Glutamatergic neuron (in vitro differentiated cells): Measurements from ENCODE around the gene DGKD. TPM values are rescaled to one million over a fixed set of nuclear protein-coding genes. Genes with fewer than 3 reads are reported as not detected.

Experiments
- DNase-seq: peaks from one replicate; pipeline ENCODE4 v3.0.0; 2022
- H3K27ac Mint-ChIP-seq: one replicate; pipeline ENCODE4 v1.8.0; 2020; ENCODE audit warnings: mild to moderate bottlenecking, mixed read lengths, inconsistent platforms; ENCODE audit not compliant: unreplicated experiment
- H3K27me3 Mint-ChIP-seq: one replicate; pipeline ENCODE4 v1.8.0; 2020; ENCODE audit warnings: mild to moderate bottlenecking, moderate library complexity, mixed read lengths, inconsistent platforms; ENCODE audit not compliant: unreplicated experiment
- H3K36me3 Mint-ChIP-seq: one replicate; pipeline ENCODE4 v1.8.0; 2020; ENCODE audit warnings: mild to moderate bottlenecking, mixed read lengths, inconsistent platforms; ENCODE audit not compliant: unreplicated experiment
- H3K4me1 Mint-ChIP-seq: one replicate; pipeline ENCODE4 v1.8.0; 2020; ENCODE audit warnings: mild to moderate bottlenecking, low read depth, mixed read lengths, inconsistent platforms; ENCODE audit not compliant: unreplicated experiment
- H3K4me3 Mint-ChIP-seq: one replicate; pipeline ENCODE4 v1.8.0; 2020; ENCODE audit warnings: mild to moderate bottlenecking, mixed read lengths, inconsistent platforms; ENCODE audit not compliant: unreplicated experiment
- H3K9me3 Mint-ChIP-seq: one replicate; pipeline ENCODE4 v1.8.0; 2020; ENCODE audit warnings: mild to moderate bottlenecking, moderate library complexity, mixed read lengths, inconsistent platforms; ENCODE audit not compliant: unreplicated experiment
- CTCF ChIP-seq: fragments of 200-600 bp; sonication (generic); IDR thresholded peaks from one replicate; pipeline ENCODE4 v1.5.0; 2021; ENCODE audit not compliant: partially characterized antibody, unreplicated experiment
- total RNA-seq: library from RNA; stranded (reverse); fragmentation: NEBNext Ultra II Directional; extraction: Animal tissue kit (Norgen Biotek cat#: 25700); gene quantifications from one replicate; pipeline ENCODE4 v1.2.1, GENCODE V29; 2021; ENCODE audit not compliant: unreplicated experiment

Gene DGKD
- total RNA-seq, 1 donor from 2014 or later, result 67.6 TPM

- Mint-ChIP-seq H3K27ac (peak overlapping the region; percentile 38), H3K4me3 (peak overlapping the region; percentile 42), H3K36me3 (no peaks in the 10 kb centered on the region), H3K9me3 (peaks cover 10% of the 10 kb centered on the region), H3K27me3 (peaks cover 15% of the 10 kb centered on the region), H3K4me1 (peaks cover 54% of the 10 kb centered on the region)
- DNase-seq, result peak; percentile 81
- TF ChIP-seq CTCF, result peak; percentile 71
Observed at GRCh38 chr2:233449081-233449901, 95.0 kb downstream of the DGKD start.

DNA sequence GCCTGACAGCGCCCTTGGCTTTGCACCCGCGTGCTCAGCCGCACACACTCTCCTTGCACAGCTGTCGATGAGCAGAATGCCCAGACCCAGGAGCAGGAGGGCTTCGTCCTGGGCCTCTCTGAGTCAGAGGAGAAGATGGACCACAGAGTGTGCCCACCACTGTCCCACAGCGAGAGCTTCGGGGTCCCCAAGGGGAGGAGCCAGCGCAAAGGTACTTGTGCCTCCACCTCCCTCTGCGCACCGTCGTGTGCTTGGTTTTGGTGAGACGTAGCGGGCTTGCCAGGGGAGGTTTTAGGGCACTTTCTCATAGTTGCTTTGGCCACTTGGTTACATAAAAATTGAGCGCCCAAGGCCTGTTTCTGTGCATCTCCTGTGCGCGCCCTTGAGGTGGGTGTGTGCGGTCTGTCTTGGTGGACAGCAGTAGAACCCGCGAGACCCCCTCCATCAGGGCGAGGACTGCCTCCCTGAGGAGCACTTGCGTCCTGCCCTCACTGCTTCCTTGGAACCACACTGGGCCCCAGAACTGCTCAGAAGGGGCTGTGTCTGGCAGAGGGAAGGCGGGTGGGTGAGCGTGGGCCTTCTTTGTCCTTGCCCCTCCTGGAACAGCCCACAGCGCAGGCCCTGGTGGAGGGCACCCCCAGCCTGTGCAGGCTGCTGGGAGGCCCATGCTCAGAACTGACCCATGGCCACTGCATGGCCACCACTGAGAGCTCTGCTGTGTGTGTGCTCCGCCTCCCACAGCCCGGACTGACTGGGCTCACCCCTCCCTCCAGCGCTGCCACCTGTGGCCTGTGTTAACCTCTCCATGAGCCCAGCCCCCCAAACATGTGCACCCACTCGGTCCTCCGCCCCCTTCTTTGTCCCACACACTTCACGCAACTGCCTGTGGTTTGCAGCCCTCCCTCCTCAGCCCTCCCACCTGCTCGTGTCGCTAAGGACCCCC lies 95.9 kb downstream of the DGKD start:
- no peak for TF ChIP-seq CTCF
- peaks cover 15% of the 10 kb centered on the region for H3K27me3 Mint-ChIP-seq
- peaks cover 50% of the 10 kb centered on the region for H3K4me1 Mint-ChIP-seq
- H3K4me3 Mint-ChIP-seq, result no peak overlapping the region
- peak; percentile 18 for DNase-seq
- H3K27ac Mint-ChIP-seq, result no peak overlapping the region
- no peaks in the 10 kb centered on the region for H3K36me3 Mint-ChIP-seq
- H3K9me3 Mint-ChIP-seq, result peaks cover 10% of the 10 kb centered on the region

DNA sequence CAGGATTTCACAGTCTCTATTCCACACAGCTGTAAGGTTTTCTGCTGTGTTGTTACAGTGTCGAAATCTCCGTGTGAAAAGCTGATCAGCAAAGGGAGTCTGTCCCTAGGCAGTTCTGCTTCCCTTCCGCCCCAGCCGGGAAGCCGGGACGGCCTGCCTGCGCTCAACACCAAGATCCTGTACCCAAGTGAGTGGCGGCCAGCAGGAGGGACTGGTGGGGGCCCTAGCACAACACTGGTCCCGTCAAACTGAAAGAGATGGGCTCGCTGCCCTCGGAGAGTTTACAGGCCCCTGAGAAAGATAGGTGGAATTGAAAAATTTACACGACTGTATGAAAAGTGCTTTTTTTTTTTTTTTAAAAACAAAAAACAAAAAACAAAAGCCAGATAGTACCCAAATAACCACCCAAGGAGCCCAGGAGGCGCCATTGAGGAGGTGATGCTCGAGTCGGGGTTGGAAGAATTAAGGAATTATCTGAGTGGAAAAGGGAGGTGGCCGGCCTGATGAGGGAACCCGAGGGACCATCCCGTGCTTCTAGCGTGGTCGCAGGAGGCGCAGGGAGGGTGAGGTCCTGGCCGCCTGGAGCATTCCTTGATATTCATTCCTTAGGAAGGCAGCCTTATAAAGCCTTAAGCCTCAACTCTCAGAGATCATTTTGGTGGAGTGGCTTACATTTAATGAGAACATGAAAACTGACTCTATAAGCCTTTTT lies 96.7 kb downstream of the DGKD start:
- Mint-ChIP-seq H3K27me3 (peaks cover 12% of the 10 kb centered on the region), H3K27ac (no peak overlapping the region), H3K36me3 (no peaks in the 10 kb centered on the region), H3K9me3 (peaks cover 6% of the 10 kb centered on the region), H3K4me3 (no peak overlapping the region), H3K4me1 (peaks cover 45% of the 10 kb centered on the region)
- TF ChIP-seq CTCF, result no peak
- peak; percentile 12 for DNase-seq

- Mint-ChIP-seq H3K27ac (no peak overlapping the region), H3K4me3 (no peak overlapping the region), H3K9me3 (peaks cover 6% of the 10 kb centered on the region), H3K36me3 (no peaks in the 10 kb centered on the region), H3K4me1 (peaks cover 38% of the 10 kb centered on the region), H3K27me3 (peaks cover 12% of the 10 kb centered on the region)
- DNase-seq, result no peak
- TF ChIP-seq CTCF, result no peak
Observed at GRCh38 chr2:233451950-233452349, 97.7 kb downstream of the DGKD start.
